GM10248 (cell line): ENCODE measurements around the gene STX8.
A peak's percentile ranks its signal among the peaks of the same experiment; 100 is the strongest.

Experiments used
- CTCF ChIA-PET: fragments of 300-600 bp; sonication (Branson Sonifier 250); formaldehyde crosslinking; extraction: SDS; loops from one replicate; lab custom pipeline; 2021; ENCODE audit warnings: antibody characterized with exemption; lab: Yijun Ruan, JAX
- POLR2A ChIA-PET: fragments of 350-650 bp; sonication (Branson Sonifier 250); formaldehyde crosslinking; extraction: SDS; loops from one replicate; lab custom pipeline; 2020; ENCODE audit warnings: antibody characterized with exemption; lab: Yijun Ruan, JAX
- DNase-seq: peaks from one replicate; pipeline ENCODE4 v3.0.0; 2012; ENCODE audit errors: extremely low spot score
- TF ChIP-seq, protein P1 (sequence below): IDR thresholded peaks from 2 replicates; pipeline ENCODE4 v1.5.1; 2012; ENCODE audit warnings: mild to moderate bottlenecking, low read depth; ENCODE audit errors: extremely low read depth, missing control alignments, control extremely low read depth

The STX8 gene

DNA sequence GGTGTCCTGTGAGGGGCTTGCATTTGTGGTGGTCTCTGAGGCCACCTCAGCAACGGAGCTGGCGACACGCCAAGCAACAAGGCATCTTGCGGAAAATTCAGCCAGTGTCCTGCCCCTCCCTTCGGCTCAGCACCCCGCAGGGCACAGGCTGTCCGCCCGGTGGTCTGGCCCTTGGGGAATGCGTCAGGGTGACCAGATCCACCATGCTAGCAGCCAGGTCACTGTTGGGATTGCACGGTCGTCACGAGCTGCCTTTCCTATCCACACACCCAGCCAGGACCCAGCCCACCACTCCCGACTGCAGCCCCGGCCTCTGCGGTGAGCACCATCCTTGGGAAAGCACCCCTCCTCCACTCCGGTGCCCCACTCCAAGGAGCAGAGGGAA lies 333.1 kb downstream of the STX8 start:
- TF ChIP-seq, protein P1, sequence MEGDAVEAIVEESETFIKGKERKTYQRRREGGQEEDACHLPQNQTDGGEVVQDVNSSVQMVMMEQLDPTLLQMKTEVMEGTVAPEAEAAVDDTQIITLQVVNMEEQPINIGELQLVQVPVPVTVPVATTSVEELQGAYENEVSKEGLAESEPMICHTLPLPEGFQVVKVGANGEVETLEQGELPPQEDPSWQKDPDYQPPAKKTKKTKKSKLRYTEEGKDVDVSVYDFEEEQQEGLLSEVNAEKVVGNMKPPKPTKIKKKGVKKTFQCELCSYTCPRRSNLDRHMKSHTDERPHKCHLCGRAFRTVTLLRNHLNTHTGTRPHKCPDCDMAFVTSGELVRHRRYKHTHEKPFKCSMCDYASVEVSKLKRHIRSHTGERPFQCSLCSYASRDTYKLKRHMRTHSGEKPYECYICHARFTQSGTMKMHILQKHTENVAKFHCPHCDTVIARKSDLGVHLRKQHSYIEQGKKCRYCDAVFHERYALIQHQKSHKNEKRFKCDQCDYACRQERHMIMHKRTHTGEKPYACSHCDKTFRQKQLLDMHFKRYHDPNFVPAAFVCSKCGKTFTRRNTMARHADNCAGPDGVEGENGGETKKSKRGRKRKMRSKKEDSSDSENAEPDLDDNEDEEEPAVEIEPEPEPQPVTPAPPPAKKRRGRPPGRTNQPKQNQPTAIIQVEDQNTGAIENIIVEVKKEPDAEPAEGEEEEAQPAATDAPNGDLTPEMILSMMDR, result no peak
- CTCF ChIA-PET, result no interaction called here
- POLR2A ChIA-PET, result no interaction called here
- no peak for DNase-seq

DNA sequence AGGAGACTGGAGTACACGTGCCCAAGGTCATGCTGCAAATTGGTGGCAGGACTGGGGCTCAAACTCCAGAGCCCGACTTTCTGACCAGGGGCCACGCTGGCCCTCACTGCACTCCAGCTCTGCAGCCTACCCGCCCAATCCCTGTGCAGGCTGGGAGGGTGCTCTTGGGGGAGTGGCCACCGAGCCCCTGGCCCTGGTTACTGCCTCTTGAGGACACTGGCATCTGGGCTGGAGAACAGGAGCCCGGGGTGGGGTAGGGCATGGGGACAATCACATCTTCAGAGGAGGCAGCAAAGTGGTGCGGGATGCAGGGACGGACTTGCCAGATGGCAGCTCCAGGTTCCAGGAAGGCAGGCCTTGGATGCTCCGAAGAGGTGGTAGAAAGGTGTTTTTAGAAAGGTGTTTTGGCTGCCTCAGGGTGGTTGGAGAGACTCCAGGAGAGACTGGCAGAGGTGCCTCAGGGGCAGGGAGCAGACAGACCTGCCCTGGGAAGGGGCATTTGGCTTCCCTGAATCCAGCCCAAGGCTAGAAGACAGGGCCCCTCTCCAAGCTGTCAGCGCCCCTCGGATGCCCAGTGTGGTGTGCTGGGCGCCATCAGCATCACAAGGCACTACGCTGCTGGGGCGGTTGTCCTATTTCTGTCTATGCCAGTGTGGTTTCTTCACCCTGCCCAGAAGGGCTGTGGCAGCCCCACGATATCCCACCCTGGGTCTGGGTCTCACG lies 333.7 kb downstream of the STX8 start:
- POLR2A ChIA-PET, result no interaction called here
- CTCF ChIA-PET, result no interaction called here

DNA sequence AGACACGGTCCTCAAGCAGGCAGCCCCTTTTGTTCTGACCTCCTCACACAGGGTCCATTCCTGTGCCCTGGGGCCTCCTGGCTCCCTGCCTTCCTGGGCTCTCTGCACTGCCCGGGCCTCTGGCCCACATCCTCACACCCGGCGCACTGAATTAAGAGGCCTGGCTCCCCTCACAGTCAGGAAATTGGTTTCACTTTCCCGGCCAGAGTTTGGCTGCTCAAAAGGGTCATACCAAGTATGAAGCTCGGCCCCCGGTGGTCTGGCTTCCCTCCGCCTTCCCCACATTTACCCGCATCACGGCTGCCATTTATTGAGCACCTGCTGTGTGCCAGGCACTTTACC lies 334.3 kb downstream of the STX8 start:
- DNase-seq, result no peak
- ChIA-PET POLR2A (no interaction called here), CTCF (interaction anchor here (1.1 kb wide), 1 partner anchor 13 kb away, joined by 3 read pairs; no protein-coding TSS in a partner anchor)
- TF ChIP-seq, protein P1, result no peak

More for the DNA sequence above, 333.7 kb downstream of the STX8 start:
- TF ChIP-seq, protein P1, result no peak
- DNase-seq, result no peak

DNA sequence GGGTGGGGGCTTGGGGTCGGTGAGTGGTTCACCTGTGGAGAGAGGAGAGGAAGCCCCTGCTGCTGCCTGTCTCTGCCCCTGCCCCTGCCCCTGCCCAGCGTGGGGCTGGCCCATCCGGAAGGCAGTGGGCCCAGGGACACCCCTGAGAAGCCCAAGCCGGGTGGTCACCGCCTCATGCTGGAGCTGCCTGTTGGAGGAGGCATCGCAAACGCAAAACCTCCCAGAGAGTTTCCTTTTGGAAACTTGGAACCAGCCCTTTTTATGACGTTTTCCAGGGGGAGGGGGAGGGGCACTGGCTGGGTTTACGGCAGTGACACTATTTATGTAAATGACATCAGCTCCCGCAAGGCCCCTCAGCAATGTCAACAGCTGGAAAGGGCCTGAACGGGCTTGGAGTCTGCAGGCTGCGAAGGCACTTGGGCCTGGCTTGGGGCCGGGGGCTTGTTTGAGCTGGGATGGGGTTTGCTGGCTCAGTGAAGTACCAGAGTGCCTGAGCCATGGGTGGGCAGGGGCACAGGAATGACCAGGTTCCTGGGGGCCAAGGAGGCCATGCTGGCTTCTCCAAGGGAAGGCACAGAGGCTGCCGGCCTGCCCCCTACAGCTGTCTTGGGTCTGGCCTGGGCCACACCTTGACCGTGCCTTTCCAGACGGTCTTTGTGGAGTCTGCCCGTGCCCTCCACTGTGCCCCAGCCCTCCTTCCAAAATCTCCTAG lies 334.8 kb downstream of the STX8 start:
- POLR2A ChIA-PET, result no interaction called here
- no peak for DNase-seq
- TF ChIP-seq, protein P1, result no peak
- CTCF ChIA-PET, result interaction anchor here (1.1 to 1.6 kb wide), 2 partner anchors 14 to 18 kb away, joined by 3 read pairs; no protein-coding TSS in a partner anchor

DNA sequence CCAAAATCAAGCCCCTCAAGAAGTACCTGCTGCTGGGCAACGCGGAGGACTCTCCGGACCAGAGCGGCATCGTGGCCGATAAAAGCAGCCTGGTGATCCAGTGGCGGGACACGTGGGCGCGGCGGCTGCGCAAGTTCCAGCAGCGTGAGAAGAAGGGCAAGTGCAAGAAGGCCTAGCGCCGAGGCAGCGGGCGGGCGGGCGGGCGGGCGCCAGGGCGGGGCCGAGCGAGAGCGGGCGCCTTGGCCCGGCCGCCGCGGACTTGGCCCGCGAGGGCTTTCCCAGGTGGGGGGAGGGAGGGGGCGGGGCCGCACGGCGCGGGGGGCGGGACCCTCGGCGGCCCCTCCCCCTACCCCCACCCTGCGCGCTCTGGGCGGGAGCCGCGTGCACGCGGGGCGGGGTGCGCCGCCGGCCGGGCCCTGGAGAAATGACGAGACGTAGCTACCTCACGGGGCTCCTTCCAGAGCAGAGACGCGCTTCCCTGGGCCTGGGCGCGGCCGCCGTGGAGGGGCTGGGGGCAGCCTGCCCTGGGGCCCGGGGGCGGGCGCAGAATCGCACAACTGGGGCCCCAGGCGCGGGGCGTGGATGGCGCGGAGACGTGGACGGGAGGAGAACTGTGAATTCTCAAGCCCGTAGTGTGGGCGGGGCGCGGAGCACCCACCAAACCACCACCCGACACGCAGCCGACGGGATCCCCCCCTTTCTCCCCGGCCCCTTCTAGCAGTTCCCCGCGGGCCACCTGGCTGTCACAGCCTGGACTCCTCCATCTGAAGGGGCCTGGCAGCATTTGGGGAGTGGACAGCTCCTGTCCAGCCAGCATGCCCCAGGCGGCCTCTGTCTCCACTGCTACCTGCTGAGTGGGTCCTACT lies 335.6 kb downstream of the STX8 start:
- peak; percentile 94 for DNase-seq
- POLR2A ChIA-PET, result no interaction called here
- TF ChIP-seq, protein P1, result no peak
- CTCF ChIA-PET, result interaction anchor here (1.1 to 1.6 kb wide), 2 partner anchors 15 to 17 kb away, joined by 3 read pairs; no protein-coding TSS in a partner anchor

DNA sequence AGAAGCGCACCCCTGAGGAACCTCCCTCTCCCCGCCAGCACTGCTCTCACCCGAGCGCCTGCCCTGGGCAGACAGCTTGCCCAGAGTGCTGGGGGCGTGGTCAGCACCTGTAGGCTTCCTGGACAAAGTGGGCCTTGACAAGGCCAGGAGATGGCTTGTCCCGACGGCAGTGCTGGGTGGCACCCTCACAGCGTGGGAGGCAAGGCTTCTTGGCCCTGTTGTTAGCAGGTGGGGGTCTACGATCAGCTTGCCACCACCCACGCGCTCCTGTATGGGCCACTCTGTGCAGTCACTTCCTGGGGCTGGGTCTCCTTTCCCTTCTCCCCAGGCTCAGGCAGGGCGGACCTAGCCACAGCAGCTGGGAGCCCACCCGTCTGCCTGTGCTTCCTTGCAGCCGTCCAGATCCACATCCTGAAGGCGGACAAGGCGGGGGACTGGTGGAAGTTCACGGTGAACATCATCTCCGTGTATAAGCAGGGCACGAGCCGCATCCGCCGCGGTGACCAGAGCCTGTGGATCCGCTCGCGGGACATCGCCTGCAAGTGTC lies 336.3 kb downstream of the STX8 start:
- DNase-seq, result no peak
- TF ChIP-seq, protein P1, result no peak
- ChIA-PET POLR2A (no interaction called here), CTCF (interaction anchor here (1.6 kb wide), 1 partner anchor 16 kb away, joined by 3 read pairs; no protein-coding TSS in a partner anchor)
